Astrocyte (in vitro differentiated cells and primary cell): Measurements from ENCODE around the gene MEF2B.

Experiments used
- EZH2 ChIP-seq: IDR thresholded peaks from 2 replicates; pipeline ENCODE4 v1.6.1; 2012; ENCODE audit warnings: mild to moderate bottlenecking, low read length, inconsistent platforms; ENCODE audit not compliant: insufficient read depth
- TF ChIP-seq, protein P1 (sequence below): IDR thresholded peaks from 2 replicates; pipeline ENCODE4 v1.5.1; 2011; ENCODE audit warnings: low read depth, mild to moderate bottlenecking, inconsistent platforms, low read length, moderate library complexity; ENCODE audit not compliant: insufficient read depth

DNA sequence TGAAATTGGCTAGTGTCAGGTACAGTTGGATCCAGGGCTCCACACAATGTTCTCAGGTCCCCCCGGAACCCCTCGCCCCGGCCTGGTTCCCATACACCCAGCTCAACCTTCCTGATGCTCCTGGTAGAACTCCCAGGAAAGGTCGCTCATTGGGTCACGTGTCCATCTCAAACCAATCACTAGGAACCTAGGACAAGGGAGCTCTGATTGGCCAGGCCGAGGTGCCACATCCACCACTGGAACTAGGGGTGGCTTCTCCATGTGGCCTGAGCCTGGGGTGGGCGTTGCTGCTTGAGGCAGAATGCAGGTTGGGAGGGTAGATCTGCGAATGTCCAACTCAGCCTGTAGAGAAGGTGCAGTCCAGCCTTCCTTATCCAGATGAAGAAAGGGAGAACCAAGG is 6.9 kb upstream of the MEF2B start:
- TF ChIP-seq, protein P1, sequence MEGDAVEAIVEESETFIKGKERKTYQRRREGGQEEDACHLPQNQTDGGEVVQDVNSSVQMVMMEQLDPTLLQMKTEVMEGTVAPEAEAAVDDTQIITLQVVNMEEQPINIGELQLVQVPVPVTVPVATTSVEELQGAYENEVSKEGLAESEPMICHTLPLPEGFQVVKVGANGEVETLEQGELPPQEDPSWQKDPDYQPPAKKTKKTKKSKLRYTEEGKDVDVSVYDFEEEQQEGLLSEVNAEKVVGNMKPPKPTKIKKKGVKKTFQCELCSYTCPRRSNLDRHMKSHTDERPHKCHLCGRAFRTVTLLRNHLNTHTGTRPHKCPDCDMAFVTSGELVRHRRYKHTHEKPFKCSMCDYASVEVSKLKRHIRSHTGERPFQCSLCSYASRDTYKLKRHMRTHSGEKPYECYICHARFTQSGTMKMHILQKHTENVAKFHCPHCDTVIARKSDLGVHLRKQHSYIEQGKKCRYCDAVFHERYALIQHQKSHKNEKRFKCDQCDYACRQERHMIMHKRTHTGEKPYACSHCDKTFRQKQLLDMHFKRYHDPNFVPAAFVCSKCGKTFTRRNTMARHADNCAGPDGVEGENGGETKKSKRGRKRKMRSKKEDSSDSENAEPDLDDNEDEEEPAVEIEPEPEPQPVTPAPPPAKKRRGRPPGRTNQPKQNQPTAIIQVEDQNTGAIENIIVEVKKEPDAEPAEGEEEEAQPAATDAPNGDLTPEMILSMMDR: no peak
- TF ChIP-seq EZH2: no peak
